Loucy (cell line): ENCODE measurements around the gene MTMR3.

ENCODE experiments used
- H2AFZ ChIP-seq: fragments of 200-600 bp; sonication (generic); 2 replicates; pipeline ENCODE4 v1.6.0; 2016; ENCODE audit warnings: antibody characterized with exemption, mild to moderate bottlenecking, low read length, moderate library complexity
- H3F3A ChIP-seq: fragments of 200-600 bp; 2 replicates; pipeline ENCODE4 v1.6.0; 2016; ENCODE audit warnings: antibody characterized with exemption, low read depth, mild to moderate bottlenecking
- H3K27me3 ChIP-seq: fragments of 200-600 bp; sonication (generic); 2 replicates; pipeline ENCODE4 v1.6.1; 2014; ENCODE audit warnings: low read length, mild to moderate bottlenecking; ENCODE audit not compliant: insufficient read depth, poor library complexity, severe bottlenecking
- H3K36me3 ChIP-seq: fragments of 200-600 bp; sonication (generic); 2 replicates; pipeline ENCODE4 v1.6.1; 2016; ENCODE audit warnings: low read length; ENCODE audit not compliant: insufficient read depth
- H3K4me1 ChIP-seq: fragments of 200-600 bp; sonication (generic); 2 replicates; pipeline ENCODE4 v1.5.1; 2014; ENCODE audit warnings: low read length, mild to moderate bottlenecking; ENCODE audit not compliant: insufficient read depth, poor library complexity, severe bottlenecking
- H3K4me2 ChIP-seq: fragments of 200-600 bp; sonication (generic); 2 replicates; pipeline ENCODE4 v1.6.0; 2014; ENCODE audit warnings: antibody characterized with exemption, low read length, low read depth, mild to moderate bottlenecking; ENCODE audit not compliant: poor library complexity, severe bottlenecking
- H3K4me3 ChIP-seq: fragments of 200-600 bp; sonication (generic); 2 replicates; pipeline ENCODE4 v1.5.1; 2014; ENCODE audit warnings: low read length, mild to moderate bottlenecking, mixed read lengths; ENCODE audit not compliant: poor library complexity, severe bottlenecking
- H3K79me2 ChIP-seq: fragments of 200-600 bp; sonication (generic); 2 replicates; pipeline ENCODE4 v1.6.1; 2014; ENCODE audit warnings: low read length; ENCODE audit not compliant: insufficient read depth
- H3K9ac ChIP-seq: fragments of 200-600 bp; sonication (generic); 2 replicates; pipeline ENCODE4 v1.6.0; 2014; ENCODE audit warnings: mild to moderate bottlenecking, low read depth, low read length, moderate library complexity; ENCODE audit not compliant: poor library complexity, severe bottlenecking
- H3K9me2 ChIP-seq: fragments of 200-600 bp; sonication (generic); replicated peaks from 2 replicates; pipeline ENCODE4 v1.6.1; 2016; ENCODE audit warnings: low read depth, low read length, mixed read lengths
- H3K9me3 ChIP-seq: fragments of 200-600 bp; sonication (generic); 2 replicates; pipeline ENCODE4 v1.6.1; 2014; ENCODE audit warnings: mild to moderate bottlenecking, antibody characterized with exemption, low read length, low read depth; ENCODE audit not compliant: insufficient read depth
- H4K20me1 ChIP-seq: fragments of 200-600 bp; sonication (generic); 2 replicates; pipeline ENCODE4 v1.6.0; 2014; ENCODE audit warnings: antibody characterized with exemption, low read length, mild to moderate bottlenecking; ENCODE audit not compliant: insufficient read depth, poor library complexity, severe bottlenecking
- CTCF ChIP-seq: fragments of 200-600 bp; sonication (generic); conservative IDR thresholded peaks from 2 replicates; pipeline ENCODE4 v1.5.1; 2014; ENCODE audit warnings: mild to moderate bottlenecking, antibody characterized with exemption, low read length
- EZH2phosphoT487 ChIP-seq: fragments of 200-600 bp; IDR thresholded peaks from 2 replicates; pipeline ENCODE4 v1.6.1; 2018; ENCODE audit warnings: antibody characterized with exemption, mild to moderate bottlenecking, moderate library complexity, borderline replicate concordance

The MTMR3 gene

GRCh38 chr22:30021881-30022619, 139.1 kb downstream of the MTMR3 start:
- H3K9me2 ChIP-seq: no peaks in the 10 kb centered on the region
- no peaks in the 10 kb centered on the region for H3K9me3 ChIP-seq
- peaks cover 91% of the 10 kb centered on the region; the same call in 1 of the 2 replicates for H3K36me3 ChIP-seq
- no peak overlapping the region for H2AFZ ChIP-seq
- no peak overlapping the region for H3K4me3 ChIP-seq
- no peak overlapping the region for H3K9ac ChIP-seq
- no peaks in the 10 kb centered on the region for H4K20me1 ChIP-seq
- no peaks in the 10 kb centered on the region for H3K79me2 ChIP-seq
- H3F3A ChIP-seq: no peaks in the 10 kb centered on the region
- no peak overlapping the region for H3K4me2 ChIP-seq
- no peaks in the 10 kb centered on the region for H3K27me3 ChIP-seq
- no peak for TF ChIP-seq CTCF
- TF ChIP-seq EZH2phosphoT487: no peak
- no peaks in the 10 kb centered on the region for H3K4me1 ChIP-seq

GRCh38 chr22:30023099-30023660, 140.2 kb downstream of the MTMR3 start:
- H3K36me3 ChIP-seq: peaks cover 81% of the 10 kb centered on the region; the same call in 1 of the 2 replicates
- no peak overlapping the region for H3K9ac ChIP-seq
- no peaks in the 10 kb centered on the region for H3K9me2 ChIP-seq
- no peaks in the 10 kb centered on the region for H3F3A ChIP-seq
- no peak overlapping the region for H2AFZ ChIP-seq
- no peaks in the 10 kb centered on the region for H3K79me2 ChIP-seq
- no peak overlapping the region for H3K4me2 ChIP-seq
- no peaks in the 10 kb centered on the region for H3K4me1 ChIP-seq
- no peak for TF ChIP-seq EZH2phosphoT487
- no peak for TF ChIP-seq CTCF
- no peaks in the 10 kb centered on the region for H3K27me3 ChIP-seq
- H3K9me3 ChIP-seq: no peaks in the 10 kb centered on the region
- H3K4me3 ChIP-seq: no peak overlapping the region
- H4K20me1 ChIP-seq: no peaks in the 10 kb centered on the region

- Histone ChIP-seq H3K9me2 (no peaks in the 10 kb centered on the region), H3K4me1 (no peaks in the 10 kb centered on the region), H4K20me1 (no peaks in the 10 kb centered on the region), H3K79me2 (no peaks in the 10 kb centered on the region), H3K36me3 (peaks cover 79% of the 10 kb centered on the region; the same call in 1 of the 2 replicates), H3K9ac (no peak overlapping the region), H3K27me3 (no peaks in the 10 kb centered on the region), H2AFZ (no peak overlapping the region), H3K4me3 (no peak overlapping the region), H3K4me2 (no peak overlapping the region), H3K9me3 (no peaks in the 10 kb centered on the region), H3F3A (no peaks in the 10 kb centered on the region)
- TF ChIP-seq CTCF: no peak
- TF ChIP-seq EZH2phosphoT487: no peak
Observed at GRCh38 chr22:30024231-30024630, 141.3 kb downstream of the MTMR3 start.
